ENCODE measurements around the gene SCLT1.
A peak's percentile ranks its signal among the peaks of the same experiment; 100 is the strongest.

The SCLT1 gene

GRCh38 chr4:128880662-128881061 lies 212.7 kb downstream of the SCLT1 start:
- DNase-seq (ENCODE audit: extremely low spot score, insufficient read length, low read depth) (no peak), FAIRE-seq (no peak)

- peak; percentile 26 for FAIRE-seq
Observed at GRCh38 chr4:128879971-128880370, 213.4 kb downstream of the SCLT1 start.

GRCh38 chr4:128879283-128879682 lies 214.1 kb downstream of the SCLT1 start:
- no peak for DNase-seq (ENCODE audit: extremely low spot score, insufficient read length, low read depth)
- no peak for FAIRE-seq

More at GRCh38 chr4:128879971-128880370, 213.4 kb downstream of the SCLT1 start:
- no peak for DNase-seq (ENCODE audit: extremely low spot score, insufficient read length, low read depth)

GRCh38 chr4:128877934-128878333 lies 215.4 kb downstream of the SCLT1 start:
- DNase-seq (ENCODE audit: extremely low spot score, insufficient read length, low read depth) (no peak), FAIRE-seq (no peak)

GRCh38 chr4:128876200-128876599 lies 217.1 kb downstream of the SCLT1 start:
- DNase-seq (ENCODE audit: extremely low spot score, insufficient read length, low read depth), result no peak
- FAIRE-seq, result no peak

GRCh38 chr4:128871948-128872347 lies 221.4 kb downstream of the SCLT1 start:
- no peak for DNase-seq (ENCODE audit: extremely low spot score, insufficient read length, low read depth)
- FAIRE-seq, result no peak

- no peak for FAIRE-seq
- DNase-seq (ENCODE audit: extremely low spot score, insufficient read length, low read depth), result no peak
Observed at GRCh38 chr4:128869776-128870509, 223.4 kb downstream of the SCLT1 start.

GRCh38 chr4:128868758-128869157 lies 224.6 kb downstream of the SCLT1 start:
- DNase-seq (ENCODE audit: extremely low spot score, insufficient read length, low read depth), result no peak
- no peak for FAIRE-seq

- FAIRE-seq (no peak), DNase-seq (ENCODE audit: extremely low spot score, insufficient read length, low read depth) (no peak)
Observed at GRCh38 chr4:128866691-128867090, 226.6 kb downstream of the SCLT1 start.

GRCh38 chr4:128866269-128866668 lies 227.1 kb downstream of the SCLT1 start:
- DNase-seq (ENCODE audit: extremely low spot score, insufficient read length, low read depth) (no peak), FAIRE-seq (no peak)

GRCh38 chr4:128865132-128865531 lies 228.2 kb downstream of the SCLT1 start:
- no peak for DNase-seq (ENCODE audit: extremely low spot score, insufficient read length, low read depth)
- no peak for FAIRE-seq

- peak; percentile 72 for FAIRE-seq
Observed at GRCh38 chr4:128863312-128864075, 229.8 kb downstream of the SCLT1 start.

GRCh38 chr4:128862608-128863311 lies 230.6 kb downstream of the SCLT1 start:
- no peak for DNase-seq (ENCODE audit: extremely low spot score, insufficient read length, low read depth)
- FAIRE-seq, result peak; percentile 60

More at GRCh38 chr4:128863312-128864075, 229.8 kb downstream of the SCLT1 start:
- DNase-seq (ENCODE audit: extremely low spot score, insufficient read length, low read depth), result peak; percentile 26

GRCh38 chr4:128861856-128862518 lies 231.4 kb downstream of the SCLT1 start:
- DNase-seq (ENCODE audit: extremely low spot score, insufficient read length, low read depth) (no peak), FAIRE-seq (no peak)

- no peak for DNase-seq (ENCODE audit: extremely low spot score, insufficient read length, low read depth)
- FAIRE-seq, result no peak
Observed at GRCh38 chr4:128859887-128860677, 233.3 kb downstream of the SCLT1 start.

- peak; percentile 26 for FAIRE-seq
- DNase-seq (ENCODE audit: extremely low spot score, insufficient read length, low read depth), result no peak
Observed at GRCh38 chr4:128858879-128859671, 234.3 kb downstream of the SCLT1 start.

GRCh38 chr4:128856246-128856645 lies 237.1 kb downstream of the SCLT1 start:
- DNase-seq (ENCODE audit: extremely low spot score, insufficient read length, low read depth), result no peak
- FAIRE-seq, result no peak

- FAIRE-seq (no peak), DNase-seq (ENCODE audit: extremely low spot score, insufficient read length, low read depth) (no peak)
Observed at GRCh38 chr4:128855621-128856020, 237.7 kb downstream of the SCLT1 start.

- DNase-seq (ENCODE audit: extremely low spot score, insufficient read length, low read depth) (no peak), FAIRE-seq (peak; percentile 63)
Observed at GRCh38 chr4:128854433-128854832, 238.9 kb downstream of the SCLT1 start.

Data from GM18507 (cell line).